ENCODE results near the gene PRRC1. TPM values are rescaled to one million over a fixed set of nuclear protein-coding genes. Genes with fewer than 3 reads are reported as not detected.

PRRC1 gene
- total RNA-seq, 2 donors from 2014 or later, result 65.4 to 77.7 TPM

- no peak for ATAC-seq
Observed at GRCh38 chr5:127596501-127596900, 79.1 kb downstream of the PRRC1 start.

GRCh38 chr5:127599320-127599719 is 81.9 kb downstream of the PRRC1 start:
- DNase-seq (no peak), ATAC-seq (no peak)
- intact Hi-C loops (cut with DNase I, micrococcal nuclease), result no loop called here

More at GRCh38 chr5:127596501-127596900, 79.1 kb downstream of the PRRC1 start:
- intact Hi-C loops (cut with DNase I, micrococcal nuclease), result no loop called here
- no peak for DNase-seq

GRCh38 chr5:127599847-127600246 is 82.4 kb downstream of the PRRC1 start:
- DNase-seq (no peak), ATAC-seq (no peak)
- intact Hi-C loops (cut with DNase I, micrococcal nuclease), result no loop called here

- ATAC-seq (no peak), DNase-seq (no peak)
- intact Hi-C loops (cut with DNase I, micrococcal nuclease), result no loop called here
Observed at GRCh38 chr5:127601111-127601510, 83.7 kb downstream of the PRRC1 start.

GRCh38 chr5:127601601-127602000 is 84.2 kb downstream of the PRRC1 start:
- DNase-seq (no peak), ATAC-seq (no peak)
- intact Hi-C loops (cut with DNase I, micrococcal nuclease), result no loop called here

- DNase-seq (no peak), ATAC-seq (no peak)
- intact Hi-C loops (cut with DNase I, micrococcal nuclease), result no loop called here
Observed at GRCh38 chr5:127602481-127602880, 85.0 kb downstream of the PRRC1 start.

- DNase-seq, result no peak
- intact Hi-C loops (cut with DNase I, micrococcal nuclease), result no loop called here
- no peak for ATAC-seq
Observed at GRCh38 chr5:127602896-127603844, 85.7 kb downstream of the PRRC1 start.

Other genes starting within 250 kb of the PRRC1 start
- gene MEGF10, start 226.8 kb upstream of the PRRC1 start, total RNA-seq, result under 1 TPM; 0.49 to 0.92 TPM
- not detected for gene CTXN3, start 131.4 kb downstream of the PRRC1 start, total RNA-seq
- not detected for gene CCDC192, start 185.8 kb downstream of the PRRC1 start, total RNA-seq

Data from left colon (tissue), 2 donors.